Limb (tissue), 2 donors: ENCODE data around the gene TLE2.
"Not testable (repeated sequence)": the region's sequence is repeated elsewhere in the genome, so short reads cannot be mapped to it uniquely, and the experiment has no call there.

Source experiments
- DNase-seq, 2 donors: peaks; one replicate each; pipeline ENCODE4 v3.0.0-alpha.2; 2016; ENCODE audit errors: extremely low spot score in 2 of 2

TLE2 gene

DNA sequence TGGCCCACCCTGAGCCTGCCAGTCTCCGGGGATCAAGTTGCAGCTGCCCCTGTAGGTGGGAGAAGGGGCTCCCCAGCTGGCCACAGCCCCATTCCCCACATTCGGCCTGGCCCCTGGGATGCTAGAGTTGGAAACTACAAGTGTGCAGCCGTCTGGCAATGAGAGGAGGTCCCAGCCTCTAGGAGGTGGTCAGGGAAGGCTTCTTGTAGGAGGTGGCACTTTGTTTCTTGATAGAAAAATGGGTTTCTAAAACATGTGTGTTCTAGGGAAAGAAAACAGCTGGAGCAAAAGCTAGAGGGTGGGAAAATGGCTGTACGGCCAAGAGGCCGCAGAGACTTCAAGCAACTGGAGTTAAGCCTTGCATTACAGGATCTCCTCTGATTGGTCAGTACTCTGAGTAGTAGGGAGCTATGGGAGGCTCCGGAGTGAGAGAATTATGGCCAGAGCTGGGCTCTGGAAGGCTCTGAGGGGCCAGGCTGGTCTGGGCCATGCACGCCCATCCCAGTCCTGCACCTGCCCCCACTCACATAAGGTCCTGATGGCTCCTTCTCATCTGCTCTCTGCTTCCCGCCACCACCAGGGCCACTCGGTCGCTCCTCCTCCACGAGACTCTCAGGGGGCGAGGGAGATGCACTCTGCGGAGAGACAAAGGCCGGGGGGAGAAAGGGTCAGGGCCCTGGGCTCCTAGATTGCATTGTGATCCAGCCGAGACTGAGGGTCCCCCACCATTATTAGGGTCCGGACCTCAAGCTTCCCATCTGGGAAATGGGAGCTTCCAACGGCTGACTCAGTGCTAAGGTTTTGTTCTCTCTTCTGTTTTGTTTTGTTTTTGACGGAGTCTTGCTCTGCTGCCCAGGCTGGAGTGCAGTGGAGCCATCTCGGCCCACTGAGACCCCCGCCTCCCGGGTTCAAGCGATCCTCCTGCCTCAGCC, 13.7 kb downstream of the TLE2 start:
- DNase-seq: no peak

DNA sequence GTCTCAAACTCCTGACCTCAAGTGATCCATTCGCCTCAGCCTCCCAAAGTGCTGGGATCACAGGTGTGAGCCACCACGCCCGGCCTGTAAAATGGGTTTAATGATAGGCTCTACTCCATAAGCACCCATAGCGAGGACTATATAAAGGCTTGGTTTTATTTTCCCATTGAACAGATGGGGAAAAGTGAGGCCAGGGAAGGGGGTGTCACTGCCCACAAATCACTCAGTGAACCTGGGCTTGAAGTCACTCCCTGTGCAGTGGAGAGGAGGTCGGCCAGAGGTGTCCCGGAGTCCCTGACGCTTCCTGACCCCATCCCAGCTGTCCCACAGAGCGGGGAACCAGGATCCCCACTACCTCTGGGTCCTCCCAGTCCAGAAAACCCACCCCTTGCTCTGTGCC, 14.9 kb downstream of the TLE2 start:
- DNase-seq: no peak

DNA sequence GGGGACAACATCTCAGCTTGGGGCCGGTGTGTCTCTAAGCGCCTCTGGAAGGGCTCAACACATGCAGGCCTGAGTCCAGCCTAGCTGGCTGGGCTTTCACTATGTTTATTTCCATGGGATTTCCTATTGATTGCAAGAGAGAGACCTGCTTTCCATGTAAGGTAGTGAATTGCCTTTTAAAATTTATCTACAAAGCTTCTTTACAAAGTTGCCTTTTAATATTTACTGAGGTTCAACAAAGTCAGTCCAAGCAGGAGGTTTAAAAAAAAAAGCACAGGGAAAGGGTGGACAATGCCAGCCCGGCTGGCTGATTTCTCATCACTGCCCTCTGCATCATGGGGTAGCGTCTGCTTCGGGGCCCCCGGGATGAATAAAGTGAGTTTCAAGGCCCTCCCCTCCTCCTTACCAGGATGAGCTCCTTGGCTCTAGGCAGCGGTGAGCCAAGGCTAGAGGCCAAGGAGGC, 15.8 kb downstream of the TLE2 start:
- DNase-seq: no peak

DNA sequence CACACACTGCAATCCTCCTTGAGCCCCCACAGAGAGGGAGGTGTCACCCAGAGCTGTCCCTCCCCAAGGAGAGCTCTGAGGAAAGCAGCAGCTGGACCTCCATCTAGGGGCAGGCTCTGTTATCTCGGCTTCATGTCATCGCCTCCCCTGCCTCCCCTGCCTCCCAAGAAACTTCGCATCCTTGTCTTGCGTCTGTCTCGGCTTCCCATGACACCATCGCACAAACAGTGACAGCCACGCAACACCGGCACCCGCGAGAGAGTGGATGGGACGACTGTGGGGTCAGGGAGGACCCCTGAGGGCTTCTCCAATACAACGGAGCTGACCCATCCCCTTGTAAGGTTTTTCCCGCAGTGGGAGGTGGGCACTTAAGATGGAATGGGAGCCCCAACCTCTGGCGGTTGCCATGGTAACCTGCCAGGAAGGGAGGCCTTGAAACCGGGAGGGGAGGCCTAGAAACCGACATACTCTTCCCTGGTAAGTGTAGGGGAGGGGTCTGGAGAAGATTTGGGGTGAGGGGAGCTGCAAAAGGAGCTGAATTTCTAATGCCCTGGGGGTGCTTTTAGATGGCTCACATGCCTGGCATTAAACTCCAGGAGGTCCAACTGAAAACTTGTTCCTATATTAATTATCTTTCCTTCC, 16.3 kb downstream of the TLE2 start:
- no peak for DNase-seq

DNA sequence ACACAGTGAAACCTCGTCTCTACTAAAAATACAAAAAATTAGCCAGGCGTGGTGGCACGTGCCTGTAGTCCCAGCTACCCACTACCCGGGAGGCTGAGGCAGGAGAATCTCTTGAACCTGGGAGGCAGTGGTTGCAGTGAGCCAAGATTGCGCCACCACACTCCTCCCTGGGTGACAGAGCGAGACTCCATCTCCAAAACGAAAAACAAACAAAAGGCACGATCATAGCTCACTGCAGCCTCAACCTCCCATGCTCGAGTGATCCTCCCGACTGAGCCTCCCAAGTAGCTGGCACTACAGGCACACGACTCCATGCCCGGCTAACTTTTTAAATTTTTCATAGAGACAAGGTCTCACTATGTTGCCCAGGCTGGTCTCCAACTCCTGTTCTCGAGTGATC, 17.0 kb downstream of the TLE2 start:
- not testable (repeated sequence) for DNase-seq

DNA sequence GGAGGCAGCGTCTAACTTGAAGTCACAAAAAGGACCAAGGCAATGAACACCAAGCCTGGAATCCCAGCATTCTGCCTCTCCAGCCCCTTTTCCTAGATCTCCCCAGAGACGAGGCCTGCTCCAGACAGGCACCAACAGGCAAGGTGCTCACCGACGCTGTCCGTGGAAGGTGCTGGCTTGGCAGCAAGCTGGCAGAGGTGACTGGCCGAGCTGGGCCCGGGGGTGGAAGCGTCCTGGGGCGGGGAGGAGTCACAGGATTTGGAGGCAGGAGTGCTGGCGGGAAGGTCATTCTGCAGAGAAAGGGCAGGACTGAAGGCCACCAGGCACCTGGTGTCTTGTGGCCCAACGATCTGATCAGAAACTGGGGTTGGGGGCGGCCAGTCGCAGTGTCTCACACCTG, 18.2 kb downstream of the TLE2 start:
- no peak for DNase-seq

DNA sequence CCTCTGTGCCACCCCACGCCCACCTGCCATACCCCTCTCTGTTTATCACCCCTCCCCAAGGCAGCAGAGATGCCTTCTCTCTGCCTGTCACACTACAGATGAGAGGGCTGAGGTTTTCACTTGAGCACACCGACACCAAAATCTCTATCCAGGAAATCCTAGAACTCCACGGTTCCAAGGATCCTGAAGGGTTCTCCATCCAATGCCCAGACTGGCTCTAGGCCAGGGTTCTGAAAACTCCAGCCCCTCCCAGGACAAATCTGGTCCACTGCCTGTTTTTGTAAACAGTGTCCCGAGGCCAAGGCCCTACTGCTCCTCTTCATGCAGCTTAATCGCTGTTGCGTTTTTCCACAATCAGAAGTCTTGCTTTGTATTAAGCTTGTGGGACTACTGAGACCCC, 20.1 kb downstream of the TLE2 start:
- DNase-seq: no peak

DNA sequence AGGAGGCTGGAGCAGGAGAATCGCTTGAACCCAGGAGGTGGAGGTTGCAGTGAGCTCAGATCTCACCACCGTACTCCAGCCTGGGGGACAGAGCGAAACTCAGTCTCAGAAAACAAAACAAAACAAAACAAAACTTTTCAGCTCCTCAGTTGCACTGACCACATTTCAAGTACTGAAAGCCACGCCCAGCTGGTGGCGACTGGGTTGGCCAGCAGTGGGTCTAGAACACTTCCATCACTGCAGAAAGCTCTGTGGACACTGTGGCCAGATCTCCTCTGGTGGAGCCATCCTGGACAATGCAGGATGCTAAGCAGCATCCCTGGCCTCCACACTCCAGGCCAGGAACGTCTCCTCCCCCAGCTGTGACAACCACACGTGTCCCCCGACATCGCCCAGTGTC, 21.1 kb downstream of the TLE2 start:
- DNase-seq: no peak

DNA sequence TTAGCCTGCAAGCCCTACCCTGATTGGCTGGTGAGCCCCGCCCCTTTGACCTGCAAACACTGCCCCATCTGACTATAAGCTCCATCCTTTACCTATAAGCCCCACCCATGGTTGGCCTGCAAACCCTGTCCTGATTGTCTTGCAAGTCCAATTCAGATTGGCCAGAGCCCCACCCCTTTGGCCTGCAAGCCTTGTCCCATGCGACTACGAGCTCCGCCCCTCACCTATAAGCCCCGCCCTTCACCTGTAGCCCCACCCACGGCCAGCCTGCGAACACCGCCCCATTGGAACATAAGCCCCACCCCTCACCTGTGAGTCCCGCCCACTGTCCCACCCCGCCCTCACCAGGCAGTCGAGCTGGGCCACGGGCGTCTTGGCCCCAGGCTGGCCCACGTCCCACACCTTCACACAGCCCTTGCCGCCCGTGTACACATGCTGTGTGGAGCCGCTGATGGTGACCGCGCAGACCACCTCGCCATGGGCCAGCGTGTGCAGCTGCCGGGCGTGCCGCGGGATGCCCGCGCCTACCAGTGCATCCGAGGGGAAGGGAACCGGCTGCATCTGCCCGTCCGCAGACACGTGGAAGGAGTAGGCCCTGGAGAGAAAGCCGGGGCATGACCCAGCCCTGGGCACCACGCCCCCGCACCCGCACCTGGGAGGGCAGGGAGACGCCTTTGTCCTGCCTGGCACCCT, 22.9 kb downstream of the TLE2 start:
- no peak for DNase-seq

DNA sequence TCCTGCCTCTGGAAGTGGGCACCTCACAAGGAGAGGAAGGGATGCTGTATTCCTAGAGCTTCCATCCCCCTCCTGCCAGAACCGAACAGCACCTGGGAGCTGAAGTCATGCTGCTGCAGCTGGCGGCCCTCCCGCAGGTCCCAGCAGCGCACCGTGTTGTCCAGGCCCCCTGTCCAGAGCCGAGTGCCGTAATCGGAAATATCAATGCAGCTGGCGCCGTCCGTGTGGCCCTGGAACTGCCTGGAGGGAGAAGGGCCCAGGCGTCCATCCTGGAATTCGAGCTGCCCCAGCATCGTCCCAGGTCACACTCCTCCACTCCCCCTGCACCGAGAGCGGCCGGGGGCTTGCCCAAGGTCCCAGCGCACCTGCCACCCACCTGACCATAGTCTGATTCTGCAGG, 23.7 kb downstream of the TLE2 start:
- no peak for DNase-seq

DNA sequence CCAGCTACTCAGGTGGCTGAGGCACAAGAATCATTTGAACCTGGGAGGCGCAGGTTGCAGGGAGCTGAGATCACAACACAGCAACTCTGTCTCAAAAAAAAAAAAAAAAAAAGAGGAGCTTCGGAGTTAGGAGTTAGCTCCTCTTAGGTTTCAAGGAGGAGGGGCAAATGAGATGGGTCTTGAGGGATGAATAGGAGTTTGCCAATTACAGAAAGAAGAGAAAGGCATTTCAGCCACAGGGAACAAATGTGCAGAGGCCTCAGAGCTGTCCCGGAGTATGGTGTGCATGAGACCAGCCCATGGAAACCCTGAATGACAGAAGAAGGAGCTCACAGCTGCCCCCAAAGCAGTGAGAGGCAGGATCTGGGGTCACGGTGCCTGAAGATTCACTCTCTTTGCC, 24.6 kb downstream of the TLE2 start:
- no peak for DNase-seq

DNA sequence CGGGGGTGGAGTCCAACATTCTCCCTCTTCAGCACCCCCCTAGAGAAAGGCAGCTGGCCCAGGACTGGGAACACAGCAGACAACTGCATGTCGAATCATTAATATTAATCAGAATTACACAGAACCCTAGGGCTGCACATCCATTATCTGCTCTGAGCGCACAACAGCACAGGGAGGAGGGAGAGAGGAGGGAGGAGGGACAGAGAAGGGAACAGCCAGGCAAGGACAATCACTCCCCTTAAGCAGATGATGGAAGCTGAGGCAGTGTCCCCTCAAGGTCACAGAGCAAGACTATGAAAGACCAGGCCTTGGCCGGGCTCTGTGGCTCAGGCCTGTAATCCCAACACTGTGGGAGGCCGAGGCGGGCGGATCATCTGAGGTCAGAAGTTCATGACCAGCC, 26.0 kb downstream of the TLE2 start:
- DNase-seq: no peak

DNA sequence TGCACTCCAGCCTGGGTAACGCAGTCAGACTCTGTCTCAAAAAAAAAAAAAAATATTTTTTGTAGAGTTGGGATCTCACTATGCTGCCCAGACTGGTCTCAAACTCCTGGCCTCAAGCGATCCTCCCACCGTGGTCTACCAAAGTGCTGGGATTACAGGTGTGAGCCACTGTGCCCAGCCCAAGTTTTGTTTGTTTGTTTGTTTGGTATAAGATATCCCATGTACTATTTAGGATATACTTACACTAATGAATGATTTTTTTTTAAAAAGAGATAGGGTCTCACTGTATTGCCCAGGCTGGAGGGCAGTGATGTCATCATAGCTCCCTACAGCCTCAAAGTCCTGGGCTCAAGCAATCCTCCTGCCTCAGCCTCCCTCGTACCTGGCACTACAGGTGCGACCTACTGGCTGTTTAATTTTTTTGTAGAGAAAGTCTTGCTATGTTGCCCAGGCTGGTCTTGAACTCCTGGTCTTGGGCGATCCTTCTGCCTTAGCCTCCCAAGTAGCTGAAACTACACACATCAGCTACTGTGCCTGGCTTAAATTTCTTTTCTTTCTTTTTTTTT, 27.8 kb downstream of the TLE2 start:
- DNase-seq: no peak

DNA sequence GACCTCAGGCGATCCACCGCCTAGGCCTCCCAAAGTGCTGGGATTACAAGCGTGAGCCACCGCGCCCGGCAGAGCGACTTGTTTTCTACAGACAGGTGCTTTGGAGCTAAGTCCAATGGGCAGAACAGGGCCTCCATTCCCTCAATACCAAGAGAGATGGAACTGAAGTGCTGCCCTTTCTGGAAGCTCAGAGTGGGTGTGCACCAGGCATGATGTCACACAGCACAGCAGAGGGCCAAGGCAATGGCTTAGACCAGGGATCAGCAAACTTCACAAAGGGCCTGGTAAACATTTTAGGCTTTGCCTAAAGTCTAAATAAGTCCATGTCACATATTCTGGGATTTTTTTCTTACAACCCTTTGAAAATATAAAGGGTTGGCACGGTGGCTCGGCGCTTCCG, 30.4 kb downstream of the TLE2 start:
- DNase-seq: no peak

DNA sequence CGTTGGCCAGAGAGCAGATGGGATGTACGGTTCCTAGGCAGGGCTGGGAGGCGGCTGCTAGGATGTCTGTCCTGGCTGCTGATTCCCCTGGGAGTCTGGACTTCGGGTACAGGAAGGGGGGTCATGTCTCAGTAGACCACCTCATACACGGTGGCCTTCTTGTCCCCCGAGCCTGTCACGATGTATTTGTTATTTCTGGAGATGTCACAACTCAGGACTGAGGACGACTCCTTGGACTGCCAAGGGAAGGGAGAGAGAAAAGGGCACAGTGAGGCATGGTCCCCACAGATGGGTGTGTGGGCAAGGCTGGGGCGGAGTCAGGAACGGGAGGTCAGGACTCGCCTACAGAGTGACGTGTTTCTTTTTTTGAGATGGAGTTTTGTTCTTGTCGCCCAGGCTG, 31.4 kb downstream of the TLE2 start:
- DNase-seq: no peak

DNA sequence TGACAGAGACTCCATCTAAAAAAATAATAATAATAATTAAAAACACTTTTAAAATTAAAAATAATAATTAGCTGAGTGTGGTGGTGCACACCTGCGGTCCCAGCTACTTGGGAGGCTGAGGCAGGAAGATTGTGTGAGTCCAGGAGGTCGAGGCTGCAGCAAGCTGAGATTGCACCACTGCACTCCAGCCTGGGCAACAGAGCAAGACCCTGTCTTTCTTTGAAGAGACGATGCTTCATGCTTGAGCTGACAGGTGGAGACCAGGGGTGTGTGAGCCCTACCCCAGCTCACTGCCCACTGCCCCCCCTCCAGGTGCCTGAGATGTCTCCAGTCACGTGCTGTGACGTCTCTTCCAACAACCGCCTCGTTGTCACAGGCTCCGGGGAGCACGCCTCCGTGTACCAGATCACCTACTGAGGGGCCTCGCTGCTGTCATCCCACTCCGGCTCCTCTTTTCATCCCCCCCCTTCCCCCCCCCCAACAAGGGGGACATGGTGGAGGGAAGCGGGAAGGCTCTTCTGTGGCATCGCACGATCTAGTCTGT, 34.4 kb downstream of the TLE2 start:
- no peak for DNase-seq

DNA sequence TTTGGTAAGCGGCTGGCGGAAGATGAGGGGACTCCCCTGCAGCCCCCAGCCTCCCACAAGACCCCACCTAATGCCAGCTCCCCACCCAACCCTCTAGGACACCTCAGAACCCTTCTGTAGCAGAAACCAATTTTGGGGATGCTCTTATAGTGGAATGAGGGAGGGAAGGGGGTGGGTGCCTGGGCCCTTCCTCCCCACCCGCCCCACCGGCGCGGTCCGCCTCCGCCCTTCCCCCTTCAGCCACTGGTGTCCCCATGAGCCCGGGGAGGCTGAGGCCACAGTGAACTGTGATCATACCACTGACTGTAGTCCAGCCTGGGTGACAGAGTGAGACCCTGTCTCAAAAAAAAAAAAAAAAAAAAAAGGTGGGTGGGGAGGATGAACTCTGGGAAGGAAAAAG, 35.5 kb downstream of the TLE2 start:
- DNase-seq: no peak

DNA sequence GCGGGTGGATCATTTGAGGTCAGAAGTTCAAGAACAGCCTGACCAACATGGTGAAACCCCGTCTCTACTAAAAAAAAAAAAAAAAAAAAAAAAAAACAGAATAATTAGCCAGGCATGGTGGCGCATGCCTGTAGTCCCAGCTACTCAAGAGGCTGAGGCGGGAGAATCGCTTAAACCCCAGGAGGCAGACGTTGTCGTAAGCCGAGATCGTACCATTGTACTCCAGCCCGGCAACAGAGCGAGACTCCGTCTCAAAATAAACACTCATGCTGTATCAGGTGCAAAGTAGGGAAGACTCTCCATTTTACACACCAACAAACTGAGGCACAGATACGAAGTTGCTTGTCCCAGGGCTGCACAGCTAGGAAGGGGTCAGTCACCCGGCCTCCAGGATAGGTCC, 36.1 kb downstream of the TLE2 start:
- DNase-seq: no peak

DNA sequence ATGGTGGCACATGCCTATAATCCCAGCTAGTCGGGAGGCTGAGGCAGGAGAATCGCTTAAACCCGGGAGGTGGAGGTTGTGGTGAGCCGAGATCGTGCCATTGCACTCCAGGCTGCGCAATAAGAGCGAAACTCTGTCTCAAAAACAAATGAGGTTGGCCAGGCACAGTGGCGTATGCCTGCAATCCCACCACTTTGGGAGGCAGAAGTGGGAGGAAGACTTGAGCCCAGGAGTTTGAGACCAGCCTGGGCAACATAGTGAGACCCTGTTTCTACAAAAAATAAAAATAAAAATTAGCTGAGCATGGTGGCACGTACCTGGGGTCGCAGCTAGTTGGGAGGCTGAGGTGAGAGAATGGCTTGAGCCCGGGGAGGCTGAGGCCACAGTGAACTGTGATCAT, 36.7 kb downstream of the TLE2 start:
- DNase-seq: not testable (repeated sequence)

DNA sequence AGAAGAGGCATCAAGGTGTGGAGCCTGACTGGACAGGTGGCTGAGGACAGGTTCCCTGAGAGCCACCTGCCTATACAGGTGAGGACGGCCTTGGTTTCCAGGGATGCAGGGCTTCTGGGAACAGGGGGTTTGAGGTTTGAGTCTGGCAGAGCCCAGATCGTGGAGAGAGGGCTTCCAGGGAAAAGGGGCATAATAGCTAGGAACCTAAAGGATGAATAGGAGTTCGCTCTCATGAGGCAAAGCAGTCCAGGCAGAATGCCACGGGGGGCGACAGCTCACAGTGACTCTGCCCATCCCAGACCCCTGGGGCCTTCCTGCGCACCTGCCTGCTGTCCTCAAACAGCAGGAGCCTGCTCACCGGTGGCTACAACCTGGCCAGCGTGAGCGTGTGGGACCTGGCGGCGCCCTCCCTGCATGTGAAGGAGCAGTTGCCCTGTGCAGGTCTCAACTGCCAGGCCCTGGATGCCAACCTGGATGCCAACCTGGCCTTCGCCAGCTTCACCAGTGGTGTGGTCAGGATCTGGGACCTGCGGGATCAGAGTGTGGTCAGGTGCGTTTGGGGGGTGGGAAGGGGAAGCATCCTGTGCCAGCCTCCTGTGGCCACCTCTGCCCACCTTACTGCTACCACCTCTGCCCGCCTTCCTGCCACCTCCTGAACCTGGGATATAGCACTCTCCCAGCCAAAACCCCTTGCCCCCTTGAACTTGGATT, 39.7 kb downstream of the TLE2 start:
- DNase-seq: no peak

DNA sequence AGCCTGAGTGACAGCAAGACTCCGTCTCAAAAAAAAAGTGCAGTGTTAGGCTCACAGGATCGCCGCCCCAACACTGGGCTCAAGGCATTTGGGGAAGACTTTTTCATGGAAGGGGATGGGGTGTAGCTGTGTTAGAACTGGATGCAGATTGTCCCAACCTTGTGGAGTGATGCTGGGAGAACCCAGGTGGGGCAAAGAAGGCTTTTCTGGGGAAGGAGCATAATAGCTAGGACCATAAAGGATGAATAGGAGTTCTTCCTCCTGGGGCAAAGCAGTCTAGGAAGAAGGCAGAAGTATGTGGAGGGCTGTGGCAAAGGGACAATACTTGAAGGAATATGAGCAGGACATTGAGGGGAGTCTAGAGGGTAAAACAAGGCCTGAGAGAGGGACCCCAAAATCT, 40.5 kb downstream of the TLE2 start:
- no peak for DNase-seq
